Pons (tissue), 1 donor: ENCODE results near the gene TENT5C.
A peak's percentile ranks its signal among the peaks of the same experiment; 100 is the strongest.

Experiments
- DNase-seq: peaks from one replicate; pipeline ENCODE4 v3.0.0-alpha.2; 2016; ENCODE audit warnings: low spot score

TENT5C gene

GRCh38 chr1:117592155-117592554 lies 13.7 kb upstream of the TENT5C start:
- DNase-seq = no peak

GRCh38 chr1:117594261-117594990 lies 11.4 kb upstream of the TENT5C start:
- DNase-seq = no peak

DNA sequence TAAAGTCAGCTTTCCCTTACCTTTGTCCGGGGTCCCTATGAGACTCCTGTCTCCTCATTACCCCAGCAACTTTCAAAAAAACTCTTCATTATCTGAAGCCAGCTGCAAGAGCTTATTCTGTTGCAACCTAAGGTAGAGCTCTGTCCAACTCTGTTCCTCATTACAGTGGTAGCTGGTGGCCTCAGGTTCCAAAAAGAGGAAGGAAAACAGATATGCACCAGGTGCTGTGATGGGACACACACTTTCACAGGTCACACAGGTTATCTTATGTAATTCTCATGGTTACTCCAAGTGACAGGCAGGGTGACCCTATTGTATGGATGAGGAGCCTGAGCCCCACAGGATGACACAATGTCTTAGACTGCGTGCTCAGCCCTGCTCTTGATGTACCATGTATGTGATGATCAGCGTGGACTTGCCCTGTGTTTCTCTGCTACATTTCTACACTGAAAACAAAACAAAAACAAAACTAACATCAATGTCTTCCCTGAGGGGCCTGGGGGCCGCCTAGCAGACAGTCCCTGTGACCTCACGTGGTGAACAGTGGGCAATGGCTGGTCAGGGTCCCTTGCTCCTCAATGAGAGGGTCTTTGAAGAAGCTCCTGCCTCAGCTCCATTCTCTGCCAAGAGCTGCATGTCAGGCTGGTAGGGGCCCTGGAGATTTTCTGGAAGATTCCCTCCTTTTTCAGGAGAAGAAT lies 9.7 kb upstream of the TENT5C start:
- no peak for DNase-seq

GRCh38 chr1:117598489-117598888 lies 7.4 kb upstream of the TENT5C start:
- no peak for DNase-seq

DNA sequence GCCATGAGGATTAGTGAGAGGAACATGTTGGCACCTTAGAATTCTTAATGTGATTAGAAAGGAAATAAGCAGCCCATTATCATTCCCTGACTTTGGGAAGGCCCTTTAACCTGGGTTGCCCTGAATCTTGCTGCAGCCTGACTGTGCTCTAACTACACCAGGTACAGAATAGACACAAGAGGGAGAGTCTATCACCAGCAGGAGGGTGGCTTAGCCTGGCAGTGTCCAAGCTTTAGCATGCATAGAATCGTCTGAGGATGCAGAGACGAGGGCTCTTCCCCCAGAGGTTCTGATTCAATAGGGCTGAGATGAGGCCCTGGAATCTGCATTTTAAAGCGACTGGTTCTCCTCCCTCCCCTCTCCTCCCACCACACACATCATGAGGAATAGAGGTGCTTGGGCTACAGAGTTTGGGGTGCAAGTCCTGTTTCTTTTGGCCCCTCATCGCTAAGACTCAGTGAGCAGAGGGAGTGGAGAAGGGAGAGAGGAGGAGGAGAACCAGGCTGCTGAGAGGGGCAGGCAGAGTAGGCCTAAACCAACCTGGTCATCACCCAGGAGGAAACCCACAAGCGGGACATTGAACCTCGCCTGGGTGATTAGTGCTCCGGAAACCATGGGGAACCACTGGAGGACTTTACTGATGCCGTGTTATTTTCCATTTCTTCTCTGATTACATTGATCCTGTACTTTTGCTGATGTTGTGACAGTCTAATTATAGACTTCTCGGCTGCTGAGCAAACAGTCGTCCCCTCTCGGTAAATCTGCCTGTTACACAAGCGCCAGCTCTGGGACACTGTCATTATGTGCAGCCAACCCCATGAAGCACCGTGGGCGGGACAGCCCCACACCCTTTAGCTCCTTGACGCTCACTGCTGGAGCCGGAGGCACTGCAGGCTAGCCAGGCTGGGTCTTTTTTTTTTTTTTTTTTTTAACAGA lies 6.3 kb upstream of the TENT5C start:
- no peak for DNase-seq

- no peak for DNase-seq
Observed at GRCh38 chr1:117600325-117600943, 5.4 kb upstream of the TENT5C start.

GRCh38 chr1:117600966-117601365 lies 4.9 kb upstream of the TENT5C start:
- no peak for DNase-seq

- DNase-seq = no peak
Observed at GRCh38 chr1:117602862-117603261, 3.0 kb upstream of the TENT5C start.

DNA sequence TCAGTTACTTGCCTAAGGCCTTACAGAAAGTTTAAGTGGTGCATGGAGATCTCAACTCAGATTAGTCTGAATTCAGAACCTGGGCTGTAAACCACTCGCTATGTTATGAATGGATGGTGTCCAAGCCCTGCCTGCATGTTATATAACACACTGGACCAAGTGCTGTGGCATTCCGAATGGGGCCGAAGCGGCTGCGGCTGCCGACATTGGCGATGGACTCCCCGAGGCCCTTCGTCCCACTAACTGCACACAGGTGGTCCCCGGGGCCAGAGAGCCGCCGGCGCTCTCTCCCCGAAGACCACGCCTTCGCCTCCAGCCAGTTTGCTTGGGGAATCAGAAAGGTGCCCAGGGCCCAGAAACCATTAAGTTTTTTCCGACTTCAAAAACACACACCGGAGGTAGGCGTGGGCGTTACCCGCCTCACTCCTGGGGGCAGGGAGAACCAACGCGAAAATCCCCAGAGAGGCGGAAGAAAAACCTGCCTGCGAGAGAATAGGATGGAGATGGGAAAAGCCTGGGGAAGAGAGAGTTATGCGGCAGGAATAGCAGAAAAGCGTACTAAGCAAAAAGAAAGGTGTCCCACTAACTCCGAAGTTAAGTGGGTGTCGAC lies 579 bp upstream of the TENT5C start:
- DNase-seq = peak; percentile 41

DNA sequence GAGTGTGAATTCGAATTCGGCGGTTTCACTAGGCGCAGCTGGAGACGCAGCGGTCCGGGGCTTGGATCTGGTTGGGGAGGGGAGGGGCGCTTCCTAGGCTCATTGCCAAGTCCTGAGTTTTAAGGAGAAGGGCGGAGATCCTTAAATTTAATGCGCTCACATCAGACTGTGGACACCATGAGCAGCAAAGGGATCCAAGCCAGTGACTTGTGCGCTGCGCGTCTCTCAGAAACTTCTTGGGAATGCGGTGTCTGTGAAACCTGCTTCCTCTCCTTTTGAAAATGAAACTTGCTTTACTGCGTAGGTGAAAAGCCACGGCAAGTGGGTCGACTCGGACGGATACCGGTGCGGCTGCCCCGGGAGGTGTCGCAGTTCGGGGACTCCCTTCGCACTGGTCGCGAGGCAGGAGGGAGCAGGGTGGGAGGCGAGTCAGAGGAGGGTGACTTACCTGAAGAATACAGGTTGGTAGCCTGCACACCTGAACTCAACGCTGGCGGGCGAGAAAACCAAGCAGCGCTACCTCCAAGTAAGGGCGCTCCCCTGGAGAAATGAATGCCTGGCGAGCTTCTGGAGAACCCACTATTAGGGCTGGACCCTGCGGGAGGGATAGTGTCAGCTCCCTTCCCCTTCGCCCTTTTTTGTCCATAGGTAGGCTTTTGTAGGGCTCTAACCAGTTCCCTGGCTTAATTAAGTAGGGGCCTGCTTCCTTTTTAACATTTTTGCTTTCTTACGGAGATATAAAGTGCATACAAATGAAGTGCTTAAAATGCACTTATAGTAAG lies 992 bp downstream of the TENT5C start:
- peak; percentile 9 for DNase-seq

GRCh38 chr1:117607471-117607870 lies 1.6 kb downstream of the TENT5C start:
- DNase-seq = peak; percentile 2

DNA sequence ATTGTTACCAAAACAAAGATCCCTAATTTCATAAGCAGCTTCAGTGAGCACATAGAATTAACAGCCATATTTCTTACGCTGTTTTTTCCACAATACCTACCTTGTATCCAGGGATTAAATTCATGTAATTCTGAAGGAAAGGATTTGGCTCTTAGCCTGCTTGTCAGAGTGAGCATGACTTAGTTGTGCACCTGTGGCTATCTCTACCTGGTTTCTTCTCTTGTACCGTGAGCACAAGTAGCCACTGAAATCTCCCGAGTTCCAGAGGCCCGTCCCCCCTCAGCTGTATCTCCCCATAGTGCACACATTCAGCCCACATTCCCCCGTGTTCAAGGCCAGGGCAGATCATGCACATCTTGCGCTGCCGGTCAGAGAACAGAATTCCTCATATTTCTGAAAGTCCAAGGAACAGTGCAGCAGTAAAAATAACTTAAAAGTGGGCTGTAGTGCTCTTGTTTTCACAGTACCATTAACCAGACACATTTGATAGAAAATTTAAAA lies 2.3 kb downstream of the TENT5C start:
- no peak for DNase-seq

DNA sequence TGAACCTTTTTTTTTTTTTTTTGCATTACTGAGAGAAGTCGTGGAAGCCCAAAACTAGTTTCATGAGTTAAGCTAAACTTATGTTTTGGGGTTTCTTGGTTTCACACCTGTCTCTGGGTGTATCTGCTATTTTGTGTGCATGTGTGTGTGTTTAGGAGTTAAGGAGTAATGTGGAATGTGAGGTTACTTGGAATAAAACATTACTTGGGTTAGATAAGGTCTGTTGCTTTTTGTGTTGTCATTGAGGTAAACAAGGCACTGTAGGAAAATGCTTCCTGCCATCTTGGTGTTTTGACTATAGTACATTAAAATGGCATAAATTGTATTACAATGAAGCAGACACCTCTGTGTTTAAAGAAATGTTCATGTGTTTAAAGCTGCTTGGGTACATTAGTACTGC lies 2.9 kb downstream of the TENT5C start:
- DNase-seq = no peak

GRCh38 chr1:117609471-117609911 lies 3.6 kb downstream of the TENT5C start:
- no peak for DNase-seq

DNA sequence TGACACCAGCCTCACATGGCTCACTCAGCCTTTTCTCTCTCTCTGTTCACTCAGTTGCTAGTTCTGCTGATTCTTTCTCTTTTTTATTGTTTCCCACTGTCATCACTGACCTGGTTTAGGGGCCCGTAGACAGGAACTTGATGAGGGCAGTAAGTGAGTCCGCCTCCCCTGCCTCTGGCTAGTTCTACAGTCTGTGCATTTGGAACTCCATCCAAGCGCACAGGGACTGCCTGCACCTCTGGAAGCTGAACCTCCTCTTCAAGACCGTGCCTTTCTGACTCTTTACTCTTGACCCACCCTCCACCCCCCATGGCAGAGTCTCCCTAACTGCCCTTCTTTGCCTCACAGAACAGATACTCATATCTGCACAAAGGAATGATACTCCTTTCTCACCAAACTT lies 4.2 kb downstream of the TENT5C start:
- DNase-seq = no peak

GRCh38 chr1:117611121-117611601 lies 5.3 kb downstream of the TENT5C start:
- DNase-seq = no peak

DNA sequence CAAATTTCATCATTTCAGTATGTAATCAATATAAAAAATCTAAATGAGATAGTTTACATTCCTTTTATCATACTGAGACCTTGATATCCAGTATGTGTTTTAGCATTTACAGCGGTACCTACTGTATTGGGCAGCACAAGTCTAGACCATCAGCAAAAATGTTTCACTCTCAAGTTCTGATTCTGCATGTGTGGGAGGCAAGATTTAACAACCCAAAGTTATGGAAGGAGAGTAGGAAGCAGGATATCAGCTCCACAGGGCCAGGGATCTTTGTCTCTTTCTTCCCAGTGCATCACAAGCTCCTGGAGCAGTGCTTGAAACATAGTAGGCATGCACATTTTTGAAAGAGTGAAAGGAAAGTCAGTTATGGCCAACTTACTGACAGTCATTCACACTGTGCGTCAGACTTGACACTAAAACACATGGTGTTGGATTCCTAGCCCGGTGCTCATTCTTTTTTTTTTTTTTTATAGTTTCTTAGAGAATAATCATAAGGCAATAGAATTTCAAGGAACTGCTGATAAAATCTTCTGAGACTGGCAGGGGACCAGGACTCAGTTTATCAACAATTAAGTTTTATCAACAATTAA lies 6.1 kb downstream of the TENT5C start:
- DNase-seq = no peak

- DNase-seq = peak; percentile 3
Observed at GRCh38 chr1:117612517-117613248, 6.8 kb downstream of the TENT5C start.

GRCh38 chr1:117613249-117613968 lies 7.6 kb downstream of the TENT5C start:
- no peak for DNase-seq
